ACC112 (cell line): ENCODE results near the gene GSS.

Experiments
- H2AFZ ChIP-seq: fragments of 200-600 bp; sonication (generic); one replicate; pipeline ENCODE4 v1.6.0; 2017; ENCODE audit warnings: antibody characterized with exemption, low read length; ENCODE audit not compliant: unreplicated experiment
- H3K27ac ChIP-seq: fragments of 200-600 bp; sonication (generic); 2 replicates; pipeline ENCODE4 v1.5.1; 2014; ENCODE audit warnings: low read depth, mild to moderate bottlenecking, antibody characterized with exemption, low read length, moderate library complexity
- H3K27me3 ChIP-seq: fragments of 200-600 bp; sonication (generic); 2 replicates; pipeline ENCODE4 v1.6.1; 2014; ENCODE audit warnings: mild to moderate bottlenecking, antibody characterized with exemption, low read length, moderate library complexity, mixed read lengths; ENCODE audit not compliant: insufficient read depth
- H3K36me3 ChIP-seq: fragments of 200-600 bp; sonication (generic); 2 replicates; pipeline ENCODE4 v1.6.1; 2016; ENCODE audit warnings: mild to moderate bottlenecking, antibody characterized with exemption, low read length, moderate library complexity, mixed read lengths; ENCODE audit not compliant: insufficient read depth
- H3K4me1 ChIP-seq: fragments of 200-600 bp; sonication (generic); one replicate; pipeline ENCODE4 v1.6.1; 2016; ENCODE audit warnings: low read length, mixed read lengths; ENCODE audit not compliant: insufficient read depth, unreplicated experiment, control insufficient read depth
- H3K4me3 ChIP-seq: fragments of 200-600 bp; sonication (generic); 2 replicates; pipeline ENCODE4 v1.5.1; 2014; ENCODE audit warnings: mild to moderate bottlenecking, low read depth, low read length
- H3K79me2 ChIP-seq: fragments of 200-600 bp; sonication (generic); one replicate; pipeline ENCODE4 v1.6.0; 2016; ENCODE audit warnings: low read length; ENCODE audit not compliant: control insufficient read depth, unreplicated experiment, insufficient read depth

GSS gene

GRCh38 chr20:34984756-34985261, 29.2 kb upstream of the GSS start:
- Histone ChIP-seq H3K79me2 (no peaks in the 10 kb centered on the region), H2AFZ (no peak overlapping the region), H3K27me3 (peaks cover 2% of the 10 kb centered on the region; the same call in 1 of the 2 replicates), H3K4me1 (no peaks in the 10 kb centered on the region), H3K4me3 (no peak overlapping the region), H3K27ac (no peak overlapping the region), H3K36me3 (no peaks in the 10 kb centered on the region)

- no peak overlapping the region for H3K27ac ChIP-seq
- H3K79me2 ChIP-seq = no peaks in the 10 kb centered on the region
- no peak overlapping the region for H3K4me3 ChIP-seq
- H3K36me3 ChIP-seq = no peaks in the 10 kb centered on the region
- H3K4me1 ChIP-seq = no peaks in the 10 kb centered on the region
- H3K27me3 ChIP-seq = peaks cover 2% of the 10 kb centered on the region; the same call in 1 of the 2 replicates
- no peak overlapping the region for H2AFZ ChIP-seq
These were observed 28.6 kb upstream of the GSS start for GRCh38 chr20:34983995-34984735.

GRCh38 chr20:34983089-34983820, 27.6 kb upstream of the GSS start:
- no peaks in the 10 kb centered on the region for H3K36me3 ChIP-seq
- peaks cover 2% of the 10 kb centered on the region; the same call in 1 of the 2 replicates for H3K27me3 ChIP-seq
- no peak overlapping the region for H2AFZ ChIP-seq
- H3K79me2 ChIP-seq = no peaks in the 10 kb centered on the region
- H3K4me1 ChIP-seq = no peaks in the 10 kb centered on the region
- no peak overlapping the region for H3K27ac ChIP-seq
- H3K4me3 ChIP-seq = no peak overlapping the region

GRCh38 chr20:34982270-34983088, 26.9 kb upstream of the GSS start:
- Histone ChIP-seq H3K27me3 (peaks cover 2% of the 10 kb centered on the region; the same call in 1 of the 2 replicates), H3K79me2 (no peaks in the 10 kb centered on the region), H3K27ac (no peak overlapping the region), H2AFZ (no peak overlapping the region), H3K36me3 (no peaks in the 10 kb centered on the region), H3K4me1 (no peaks in the 10 kb centered on the region), H3K4me3 (no peak overlapping the region)

GRCh38 chr20:34980543-34981233, 25.1 kb upstream of the GSS start:
- Histone ChIP-seq H2AFZ (no peak overlapping the region), H3K4me1 (no peaks in the 10 kb centered on the region), H3K27me3 (peaks cover 6% of the 10 kb centered on the region; the same call in 1 of the 2 replicates), H3K79me2 (no peaks in the 10 kb centered on the region), H3K27ac (no peak overlapping the region), H3K4me3 (no peak overlapping the region), H3K36me3 (no peaks in the 10 kb centered on the region)

GRCh38 chr20:34979366-34980153, 24.0 kb upstream of the GSS start:
- Histone ChIP-seq H3K27me3 (peaks cover 8% of the 10 kb centered on the region; the same call in 1 of the 2 replicates), H2AFZ (no peak overlapping the region), H3K27ac (no peak overlapping the region), H3K79me2 (no peaks in the 10 kb centered on the region), H3K4me1 (no peaks in the 10 kb centered on the region), H3K36me3 (no peaks in the 10 kb centered on the region), H3K4me3 (no peak overlapping the region)

- no peak overlapping the region for H3K27ac ChIP-seq
- no peaks in the 10 kb centered on the region for H3K36me3 ChIP-seq
- H3K79me2 ChIP-seq = no peaks in the 10 kb centered on the region
- no peak overlapping the region for H3K4me3 ChIP-seq
- peaks cover 10% of the 10 kb centered on the region; the same call in 1 of the 2 replicates for H3K27me3 ChIP-seq
- no peaks in the 10 kb centered on the region for H3K4me1 ChIP-seq
- no peak overlapping the region for H2AFZ ChIP-seq
These were observed 22.6 kb upstream of the GSS start for GRCh38 chr20:34978092-34978744.

- no peak overlapping the region for H3K4me3 ChIP-seq
- no peak overlapping the region for H2AFZ ChIP-seq
- H3K36me3 ChIP-seq = no peaks in the 10 kb centered on the region
- H3K27ac ChIP-seq = no peak overlapping the region
- H3K79me2 ChIP-seq = no peaks in the 10 kb centered on the region
- no peaks in the 10 kb centered on the region for H3K4me1 ChIP-seq
- peaks cover 10% of the 10 kb centered on the region; the same call in 1 of the 2 replicates for H3K27me3 ChIP-seq
These were observed 21.9 kb upstream of the GSS start for GRCh38 chr20:34977365-34978091.

- H2AFZ ChIP-seq = no peak overlapping the region
- H3K27ac ChIP-seq = no peak overlapping the region
- H3K79me2 ChIP-seq = no peaks in the 10 kb centered on the region
- no peaks in the 10 kb centered on the region for H3K4me1 ChIP-seq
- no peak overlapping the region for H3K4me3 ChIP-seq
- H3K36me3 ChIP-seq = no peaks in the 10 kb centered on the region
- H3K27me3 ChIP-seq = peaks cover 10% of the 10 kb centered on the region; the same call in 1 of the 2 replicates
These were observed 20.7 kb upstream of the GSS start for GRCh38 chr20:34976286-34976685.
